CD4-positive, alpha-beta memory T cell (primary cell): ENCODE measurements around the gene ENTPD3. TPM values are rescaled to one million over a fixed set of nuclear protein-coding genes. Genes with fewer than 3 reads are reported as not detected.

ENCODE experiments used
- CTCF ChIA-PET: fragments of 350-600 bp; sonication (Branson Sonifier 250); formaldehyde crosslinking; loops from one replicate; lab custom pipeline; 2021; ENCODE audit warnings: inconsistent platforms; ENCODE audit not compliant: partially characterized antibody; lab: Charles Lee
- POLR2A ChIA-PET: fragments of 350-600 bp; sonication (Branson Sonifier 250); formaldehyde crosslinking; loops from one replicate; lab custom pipeline; 2021; ENCODE audit not compliant: partially characterized antibody; lab: Charles Lee
- DNase-seq, 5 donors: peaks; one replicate each; pipeline versions ENCODE4 v3.0.0 to v3.0.0-alpha.2; 2020 to 2022; ENCODE audit warnings: mixed read lengths in 1 of 5
- H3K27ac ChIP-seq: one replicate; pipeline ENCODE4 v1.7.0; 2013; ENCODE audit warnings: low read depth, low read length
- H3K27me3 ChIP-seq: 2 replicates; pipeline ENCODE4 v1.7.0; 2013; ENCODE audit warnings: mild to moderate bottlenecking, low read length, moderate library complexity; ENCODE audit not compliant: insufficient read depth
- H3K36me3 ChIP-seq: 2 replicates; pipeline ENCODE4 v1.7.0; 2013; ENCODE audit warnings: mild to moderate bottlenecking, low read length, moderate library complexity; ENCODE audit not compliant: insufficient read depth
- H3K4me1 ChIP-seq: 2 replicates; pipeline ENCODE4 v1.7.0; 2013; ENCODE audit warnings: mild to moderate bottlenecking, low read length, moderate library complexity; ENCODE audit not compliant: insufficient read depth
- H3K4me3 ChIP-seq, 2 donors: one replicate each; pipeline ENCODE4 v1.7.0; 2013; ENCODE audit warnings: low read length in 2 of 2, mild to moderate bottlenecking in 1 of 2
- H3K9me3 ChIP-seq, 2 donors: one replicate each; pipeline ENCODE4 v1.7.0; 2013; ENCODE audit warnings: low read length in 2 of 2, control low read depth in 1 of 2; ENCODE audit not compliant: control insufficient read depth in 1 of 2
- H3K27ac Mint-ChIP-seq, 7 donors: one replicate each; pipeline ENCODE4 v1.8.0; 2020 to 2021; ENCODE audit warnings: mixed read lengths in 7 of 7, mild to moderate bottlenecking in 6 of 7, inconsistent platforms in 3 of 7, moderate library complexity in 3 of 7
- H3K27me3 Mint-ChIP-seq, 2 donors: one replicate each; pipeline ENCODE4 v1.8.0; 2020 to 2021; ENCODE audit warnings: mixed read lengths in 2 of 2
- H3K36me3 Mint-ChIP-seq, 2 donors: one replicate each; pipeline ENCODE4 v1.8.0; 2020 to 2021; ENCODE audit warnings: mixed read lengths in 2 of 2, inconsistent platforms in 1 of 2, mild to moderate bottlenecking in 1 of 2
- H3K4me1 Mint-ChIP-seq, 4 donors: one replicate each; pipeline ENCODE4 v1.8.0; 2020 to 2021; ENCODE audit warnings: mixed read lengths in 4 of 4, mild to moderate bottlenecking in 1 of 4
- H3K4me3 Mint-ChIP-seq, 8 donors: one replicate each; pipeline ENCODE4 v1.8.0; 2020 to 2021; ENCODE audit warnings: mixed read lengths in 8 of 8, mild to moderate bottlenecking in 7 of 8, moderate library complexity in 6 of 8, inconsistent platforms in 3 of 8
- H3K9me3 Mint-ChIP-seq, 8 donors: one replicate each; pipeline ENCODE4 v1.8.0; 2020 to 2021; ENCODE audit warnings: mixed read lengths in 8 of 8, mild to moderate bottlenecking in 5 of 8, inconsistent platforms in 3 of 8, moderate library complexity in 1 of 8
- intact Hi-C: fragments of 100-400 bp; cut with micrococcal nuclease; formaldehyde crosslinking; loops from one replicate; pipeline ENCODE4 v1.15.1; 2023
- polyA plus RNA-seq, 2 donors: library from polyadenylated mRNA; unstranded; fragments of 300-500 nt; fragmentation: Illumina TruSeq; gene quantifications; one replicate each; pipeline ENCODE4 v1.2.3, GENCODE V29; 2021
- total RNA-seq, 2 experiments: library from RNA; stranded (reverse); gene quantifications; one replicate each; pipeline ENCODE4 v1.2.3, GENCODE V29; 2021

The ENTPD3 gene
- total and polyA plus RNA-seq, 4 experiments from 2014 or later = not detected

DNA sequence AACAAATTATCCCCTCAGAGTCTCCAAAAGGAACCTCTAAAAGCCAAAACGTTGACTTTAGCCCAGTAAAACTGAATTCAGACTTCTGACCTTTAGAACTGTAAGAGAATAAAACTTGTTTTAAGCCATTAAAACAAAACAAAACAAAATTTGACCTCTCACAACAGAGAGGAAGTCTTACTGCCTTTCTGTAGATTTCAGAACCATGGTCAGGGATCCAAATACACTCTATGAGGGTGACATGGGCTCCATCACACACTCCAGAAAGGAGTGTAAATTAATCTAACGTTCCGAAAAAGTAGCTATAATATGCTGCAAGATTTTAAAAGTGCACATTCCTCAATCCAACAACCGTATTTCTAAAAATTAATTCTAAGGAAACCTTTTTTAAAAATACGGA is 50.9 kb downstream of the ENTPD3 start:
- DNase-seq = no peak
- intact Hi-C loops = no loop called here
- H3K4me3 ChIP-seq = no peak overlapping the region
- Mint-ChIP-seq H3K36me3 (peaks cover 0 to 15% of the 10 kb centered on the region in 2 donors), H3K9me3 (peaks cover 0 to 3% (median 0%) of the 10 kb centered on the region in 8 donors), H3K27ac (no peak overlapping the region), H3K4me3 (no peak overlapping the region), H3K27me3 (no peaks in the 10 kb centered on the region), H3K4me1 (no peaks in the 10 kb centered on the region)
- POLR2A ChIA-PET = no interaction called here
- H3K27ac ChIP-seq = no peak overlapping the region
- H3K27me3 ChIP-seq = no peaks in the 10 kb centered on the region
- CTCF ChIA-PET = interaction anchor here (1.8 kb wide), 1 partner anchor 145 kb away, joined by 3 read pairs; no protein-coding TSS in a partner anchor
- H3K4me1 ChIP-seq = no peaks in the 10 kb centered on the region
- H3K9me3 ChIP-seq = no peaks in the 10 kb centered on the region
- H3K36me3 ChIP-seq = no peaks in the 10 kb centered on the region

DNA sequence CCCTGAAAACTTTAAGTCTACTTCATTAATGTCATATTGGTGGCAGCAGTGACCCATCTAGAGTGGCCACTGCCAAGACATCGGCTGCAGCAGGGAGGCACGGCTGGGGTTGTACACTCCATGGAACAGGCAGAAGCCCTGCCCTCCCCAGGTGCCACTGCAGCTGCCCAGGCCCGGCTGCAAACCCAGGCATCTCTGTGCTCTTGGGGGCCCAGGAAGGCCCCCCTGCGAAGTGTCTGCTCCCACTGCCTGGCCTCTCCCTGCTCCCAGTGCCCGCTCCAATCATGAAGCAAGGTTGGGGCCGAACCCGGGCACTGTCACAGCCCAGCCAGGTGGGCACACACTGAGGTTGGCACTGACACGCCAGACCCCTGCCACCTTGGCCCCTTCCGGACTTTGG is 58.1 kb downstream of the ENTPD3 start:
- no peak for DNase-seq
- Mint-ChIP-seq H3K27me3 (no peaks in the 10 kb centered on the region), H3K4me1 (peaks cover 0 to 2% (median 0%) of the 10 kb centered on the region in 4 donors), H3K36me3 (peaks cover 11 to 23% of the 10 kb centered on the region in 2 donors), H3K9me3 (peaks cover 0 to 3% (median 0%) of the 10 kb centered on the region in 8 donors), H3K4me3 (no peak overlapping the region), H3K27ac (no peak overlapping the region)
- H3K36me3 ChIP-seq = peaks cover 5% of the 10 kb centered on the region
- ChIA-PET CTCF (no interaction called here), POLR2A (no interaction called here)
- H3K9me3 ChIP-seq = no peaks in the 10 kb centered on the region
- no peaks in the 10 kb centered on the region for H3K4me1 ChIP-seq
- no peak overlapping the region for H3K27ac ChIP-seq
- H3K4me3 ChIP-seq = no peak overlapping the region
- no peaks in the 10 kb centered on the region for H3K27me3 ChIP-seq
- intact Hi-C loops = no loop called here

DNA sequence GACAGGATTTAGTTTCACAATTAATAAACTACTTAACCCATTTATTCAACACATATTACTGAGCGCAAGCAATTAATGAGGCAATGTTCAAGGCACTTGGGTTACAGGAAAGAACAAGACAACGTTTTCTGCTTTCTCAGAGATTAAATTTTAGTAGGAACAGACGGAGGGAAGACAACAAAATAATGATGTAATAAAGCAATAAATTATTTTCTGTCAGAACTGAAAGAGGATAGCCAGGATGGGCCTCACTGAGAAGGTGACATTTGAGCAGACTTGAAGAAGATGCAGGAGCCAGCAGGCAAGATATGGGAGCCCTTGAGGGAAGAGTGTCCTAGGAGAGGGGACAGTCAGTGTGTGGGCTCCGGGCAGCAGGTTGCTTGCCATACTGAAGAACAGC is 58.9 kb downstream of the ENTPD3 start:
- intact Hi-C loops = no loop called here
- H3K4me3 Mint-ChIP-seq = no peak overlapping the region
- Histone ChIP-seq H3K27me3 (no peaks in the 10 kb centered on the region), H3K4me1 (no peaks in the 10 kb centered on the region), H3K4me3 (no peak overlapping the region), H3K27ac (no peak overlapping the region), H3K36me3 (peaks cover 9% of the 10 kb centered on the region), H3K9me3 (no peaks in the 10 kb centered on the region)
- DNase-seq = no peak
- H3K27me3 Mint-ChIP-seq = no peaks in the 10 kb centered on the region
- ChIA-PET CTCF (no interaction called here), POLR2A (no interaction called here)
- H3K4me1 Mint-ChIP-seq = peaks cover 0 to 2% (median under 1%) of the 10 kb centered on the region in 4 donors
- H3K9me3 Mint-ChIP-seq = no peaks in the 10 kb centered on the region
- H3K27ac Mint-ChIP-seq = no peak overlapping the region
- H3K36me3 Mint-ChIP-seq = peaks cover 11 to 15% of the 10 kb centered on the region in 2 donors

DNA sequence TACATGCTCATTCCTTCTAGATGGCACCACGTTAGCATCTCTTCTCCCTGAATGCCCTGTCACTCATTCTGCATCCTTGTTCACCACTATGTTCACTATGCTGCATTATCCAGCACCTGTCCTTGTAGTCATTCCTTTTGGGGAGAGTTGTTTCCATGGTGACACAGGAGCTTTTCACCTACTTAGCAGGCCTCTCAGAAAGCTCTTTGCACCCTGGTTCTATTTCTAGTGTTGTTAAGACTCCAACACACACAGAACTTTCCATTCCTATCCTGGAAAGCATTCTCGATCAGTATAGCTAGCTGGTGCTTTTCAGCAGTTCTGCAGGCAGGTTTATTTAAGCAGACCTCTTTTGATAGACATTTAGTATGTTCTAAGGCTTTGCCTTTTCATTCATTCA is 63.5 kb downstream of the ENTPD3 start:
- intact Hi-C loops = loop anchor here (5.0 to 10.0 kb wide), 2 partner anchors 1066 to 1562 kb away; partner anchors contain the start of gene SLC25A38
- Histone ChIP-seq H3K36me3 (peaks cover 10% of the 10 kb centered on the region), H3K9me3 (no peaks in the 10 kb centered on the region), H3K27ac (no peak overlapping the region), H3K4me1 (peaks cover 17% of the 10 kb centered on the region), H3K4me3 (no peak overlapping the region), H3K27me3 (no peaks in the 10 kb centered on the region)
- H3K27me3 Mint-ChIP-seq = no peaks in the 10 kb centered on the region
- ChIA-PET POLR2A (interaction anchor here (0.9 kb wide), 1 partner anchor 27 kb away, joined by 3 read pairs; the partner anchor contains the start of gene ZNF619), CTCF (no interaction called here)
- no peak overlapping the region for H3K4me3 Mint-ChIP-seq
- H3K36me3 Mint-ChIP-seq = peaks cover 15 to 21% of the 10 kb centered on the region in 2 donors
- no peak for DNase-seq
- peak overlapping the region in 3 of 7 donors; percentile 19 to 60 (median 41) for H3K27ac Mint-ChIP-seq
- H3K4me1 Mint-ChIP-seq = peaks cover 16 to 24% (median 19%) of the 10 kb centered on the region in 4 donors
- H3K9me3 Mint-ChIP-seq = no peaks in the 10 kb centered on the region

DNA sequence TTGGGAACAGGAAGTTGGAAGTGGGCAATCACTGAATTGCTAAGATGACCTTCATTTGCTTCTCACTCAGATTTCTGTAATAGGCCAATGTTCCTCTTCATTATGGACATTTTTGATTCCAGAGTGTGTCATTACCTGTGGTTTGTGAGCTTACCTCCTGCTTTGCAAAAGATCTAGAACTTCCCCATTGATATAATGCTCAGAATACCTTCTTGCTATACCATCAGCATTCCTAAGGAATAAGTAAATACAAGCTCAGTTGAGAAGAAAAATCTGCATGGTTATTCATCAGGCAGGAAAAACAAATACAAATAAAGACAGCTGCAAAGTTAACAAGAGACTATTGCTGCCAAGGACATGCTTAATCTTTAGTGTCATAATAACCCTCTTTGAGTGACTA is 64.6 kb downstream of the ENTPD3 start:
- peaks cover 4 to 13% of the 10 kb centered on the region in 2 donors for H3K36me3 Mint-ChIP-seq
- Histone ChIP-seq H3K4me3 (no peak overlapping the region), H3K27me3 (no peaks in the 10 kb centered on the region), H3K4me1 (peaks cover 23% of the 10 kb centered on the region), H3K9me3 (no peaks in the 10 kb centered on the region), H3K27ac (no peak overlapping the region), H3K36me3 (peaks cover 5% of the 10 kb centered on the region)
- ChIA-PET CTCF (interaction anchor here (0.9 to 2.7 kb wide), 4 partner anchors 54 to 143 kb away, joined by 3 to 10 read pairs (median 6); partner anchors contain the start of genes ZNF620 and ZNF621), POLR2A (interaction anchor here (0.6 to 2.7 kb wide), 7 partner anchors 13 to 1046 kb away, joined by 3 to 22 read pairs (median 3); partner anchors contain the start of genes ZNF619 and ZNF620)
- peak overlapping the region in 4 of 7 donors; percentile 75 to 99 (median 96) for H3K27ac Mint-ChIP-seq
- peak overlapping the region in 4 of 8 donors; percentile 12 to 96 (median 54) for H3K4me3 Mint-ChIP-seq
- intact Hi-C loops = loop anchor here (5.0 to 10.0 kb wide), 2 partner anchors 1067 to 1561 kb away; partner anchors contain the start of gene SLC25A38
- H3K9me3 Mint-ChIP-seq = no peaks in the 10 kb centered on the region
- peaks cover 16 to 35% (median 25%) of the 10 kb centered on the region in 4 donors for H3K4me1 Mint-ChIP-seq
- no peak for DNase-seq
- no peaks in the 10 kb centered on the region for H3K27me3 Mint-ChIP-seq

DNA sequence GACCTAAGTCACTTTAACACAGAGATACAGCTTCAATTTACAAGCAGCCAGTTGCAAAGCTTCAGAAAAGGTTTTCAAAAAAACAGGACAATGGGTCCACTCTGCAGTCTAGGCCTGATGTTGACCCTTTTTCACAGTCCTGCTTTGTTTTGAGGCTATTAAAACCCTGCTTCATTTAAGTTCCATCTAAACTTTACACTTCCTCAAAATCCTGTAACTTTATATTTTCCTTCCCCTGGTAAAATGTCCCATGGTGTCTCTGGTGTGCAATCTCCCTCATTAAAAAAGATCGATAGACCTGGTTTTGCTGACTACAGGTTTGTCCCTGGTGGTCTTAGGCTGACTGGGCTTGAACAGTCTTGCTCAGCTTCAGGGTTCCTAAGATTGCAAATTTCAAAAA is 65.1 kb downstream of the ENTPD3 start:
- ChIA-PET POLR2A (interaction anchor here (0.8 to 3.3 kb wide), 11 partner anchors 12 to 1510 kb away, joined by 3 to 38 read pairs (median 12); partner anchors contain the start of genes CTNNB1, EIF1B, ZNF619 and ZNF620), CTCF (interaction anchor here (1.0 to 2.7 kb wide), 4 partner anchors 31 to 143 kb away, joined by 3 to 10 read pairs (median 6); partner anchors contain the start of genes ZNF620 and ZNF621)
- H3K4me3 ChIP-seq = peak overlapping the region; percentile 80 to 81

DNA sequence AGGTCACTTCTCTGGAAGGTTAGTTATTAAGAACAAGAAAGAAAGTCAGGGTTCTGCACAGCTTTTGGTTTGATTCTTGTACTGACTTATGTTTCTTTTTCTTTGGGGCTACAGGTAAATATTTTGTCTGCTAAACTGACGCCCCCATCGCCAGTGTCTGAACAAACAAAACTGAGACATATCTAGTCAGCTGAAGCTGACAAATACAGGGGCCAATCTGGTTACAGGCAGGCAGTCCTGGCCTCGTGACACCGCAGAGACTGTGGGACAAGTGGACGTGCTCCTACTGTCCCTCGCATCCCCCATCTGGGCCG is 65.5 kb downstream of the ENTPD3 start:
- CTCF ChIA-PET = interaction anchor here (1.0 to 2.7 kb wide), 4 partner anchors 31 to 144 kb away, joined by 3 to 10 read pairs (median 6); partner anchors contain the start of gene ZNF620
- Mint-ChIP-seq H3K4me1 (peaks cover 19 to 42% (median 31%) of the 10 kb centered on the region in 4 donors), H3K4me3 (peak overlapping the region; percentile 88 to 98 (median 94)), H3K36me3 (peaks cover 0 to 18% of the 10 kb centered on the region in 2 donors), H3K9me3 (peaks cover 0 to 4% (median 0%) of the 10 kb centered on the region in 8 donors), H3K27me3 (no peaks in the 10 kb centered on the region), H3K27ac (peak overlapping the region; percentile 93 to 100 (median 99))
- Histone ChIP-seq H3K4me3 (peak overlapping the region; percentile 80 to 81), H3K9me3 (no peaks in the 10 kb centered on the region), H3K27ac (peak overlapping the region; percentile 93), H3K27me3 (no peaks in the 10 kb centered on the region), H3K36me3 (peaks cover 5% of the 10 kb centered on the region), H3K4me1 (peaks cover 25% of the 10 kb centered on the region)
- intact Hi-C loops = loop anchor here (2.0 to 10.0 kb wide), 3 partner anchors 746 to 1560 kb away; partner anchors contain the start of genes CTNNB1 and SLC25A38
- DNase-seq = no peak
- POLR2A ChIA-PET = interaction anchor here (0.8 to 3.3 kb wide), 12 partner anchors 12 to 1562 kb away, joined by 3 to 38 read pairs (median 11); partner anchors contain the start of genes CTNNB1, EIF1B, ZNF619 and ZNF620

More for the DNA sequence above, 65.1 kb downstream of the ENTPD3 start:
- H3K36me3 Mint-ChIP-seq = peaks cover under 1 to 17% of the 10 kb centered on the region in 2 donors
- Histone ChIP-seq H3K27me3 (no peaks in the 10 kb centered on the region), H3K27ac (peak overlapping the region; percentile 93), H3K36me3 (peaks cover 5% of the 10 kb centered on the region), H3K4me1 (peaks cover 25% of the 10 kb centered on the region), H3K9me3 (no peaks in the 10 kb centered on the region)
- H3K9me3 Mint-ChIP-seq = peaks cover 0 to 3% (median 0%) of the 10 kb centered on the region in 8 donors
- peak overlapping the region in 7 of 8 donors; percentile 88 to 98 (median 93) for H3K4me3 Mint-ChIP-seq
- H3K27me3 Mint-ChIP-seq = no peaks in the 10 kb centered on the region
- intact Hi-C loops = loop anchor here (2.0 to 10.0 kb wide), 3 partner anchors 747 to 1560 kb away; partner anchors contain the start of genes CTNNB1 and SLC25A38
- peak overlapping the region; percentile 47 to 100 (median 99) for H3K27ac Mint-ChIP-seq
- peaks cover 18 to 40% (median 29%) of the 10 kb centered on the region in 4 donors for H3K4me1 Mint-ChIP-seq
- no peak for DNase-seq
